PFSK-1 (cell line): ENCODE results near the gene KRTAP25-1.

ENCODE experiments used
- FOXP2 ChIP-seq: optimal IDR thresholded peaks from 2 replicates; pipeline ENCODE3; 2011; ENCODE audit warnings: borderline replicate concordance, control low read depth, inconsistent platforms; ENCODE audit not compliant: insufficient read depth; ENCODE audit errors: extremely low read length, extremely low read depth
- POLR2AphosphoS5 ChIP-seq: IDR thresholded peaks from 2 replicates; pipeline ENCODE4 v1.6.1; 2012; ENCODE audit warnings: low read depth, mild to moderate bottlenecking, control low read depth, low read length, moderate library complexity
- SIN3A ChIP-seq: IDR thresholded peaks from 2 replicates; pipeline ENCODE4 v1.6.1; 2012; ENCODE audit warnings: mild to moderate bottlenecking, low read length, moderate library complexity, borderline replicate concordance; ENCODE audit not compliant: insufficient read depth
- TAF1 ChIP-seq: IDR thresholded peaks from 2 replicates; pipeline ENCODE4 v1.6.1; 2012; ENCODE audit warnings: low read length, control low read depth, borderline replicate concordance; ENCODE audit not compliant: insufficient read depth
- TF ChIP-seq, protein P1 (sequence below), 2 experiments: IDR thresholded peaks; 2 replicates each; pipeline versions ENCODE4 v1.6.1 to v1.8.0; 2011 to 2012; ENCODE audit warnings: low read depth in 2 of 2, low read length in 2 of 2, control low read depth in 1 of 2, inconsistent platforms in 1 of 2, mild to moderate bottlenecking in 1 of 2, moderate library complexity in 1 of 2; ENCODE audit not compliant: insufficient read depth in 1 of 2

DNA sequence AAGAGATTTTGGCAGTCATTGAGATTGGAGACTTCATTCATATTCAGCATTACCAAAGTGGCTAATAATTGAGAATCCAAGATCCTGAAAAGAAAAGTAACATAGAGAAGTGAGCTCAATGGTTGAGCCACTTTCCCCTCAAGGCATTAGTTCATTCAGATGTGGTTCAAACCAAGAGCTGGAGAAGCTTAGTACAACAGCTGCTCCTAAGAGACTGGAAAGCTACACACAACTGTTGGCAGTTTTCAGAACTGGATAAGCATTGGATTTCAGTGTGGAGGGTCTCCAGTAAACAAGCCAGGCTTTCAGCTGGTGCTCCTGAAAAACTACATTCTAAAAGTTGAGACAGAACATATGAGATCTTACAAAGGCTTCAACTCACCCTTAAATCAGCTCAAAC lies 44.3 kb downstream of the KRTAP25-1 start:
- no peak for TF ChIP-seq TAF1
- TF ChIP-seq POLR2AphosphoS5, result no peak
- TF ChIP-seq, protein P1, sequence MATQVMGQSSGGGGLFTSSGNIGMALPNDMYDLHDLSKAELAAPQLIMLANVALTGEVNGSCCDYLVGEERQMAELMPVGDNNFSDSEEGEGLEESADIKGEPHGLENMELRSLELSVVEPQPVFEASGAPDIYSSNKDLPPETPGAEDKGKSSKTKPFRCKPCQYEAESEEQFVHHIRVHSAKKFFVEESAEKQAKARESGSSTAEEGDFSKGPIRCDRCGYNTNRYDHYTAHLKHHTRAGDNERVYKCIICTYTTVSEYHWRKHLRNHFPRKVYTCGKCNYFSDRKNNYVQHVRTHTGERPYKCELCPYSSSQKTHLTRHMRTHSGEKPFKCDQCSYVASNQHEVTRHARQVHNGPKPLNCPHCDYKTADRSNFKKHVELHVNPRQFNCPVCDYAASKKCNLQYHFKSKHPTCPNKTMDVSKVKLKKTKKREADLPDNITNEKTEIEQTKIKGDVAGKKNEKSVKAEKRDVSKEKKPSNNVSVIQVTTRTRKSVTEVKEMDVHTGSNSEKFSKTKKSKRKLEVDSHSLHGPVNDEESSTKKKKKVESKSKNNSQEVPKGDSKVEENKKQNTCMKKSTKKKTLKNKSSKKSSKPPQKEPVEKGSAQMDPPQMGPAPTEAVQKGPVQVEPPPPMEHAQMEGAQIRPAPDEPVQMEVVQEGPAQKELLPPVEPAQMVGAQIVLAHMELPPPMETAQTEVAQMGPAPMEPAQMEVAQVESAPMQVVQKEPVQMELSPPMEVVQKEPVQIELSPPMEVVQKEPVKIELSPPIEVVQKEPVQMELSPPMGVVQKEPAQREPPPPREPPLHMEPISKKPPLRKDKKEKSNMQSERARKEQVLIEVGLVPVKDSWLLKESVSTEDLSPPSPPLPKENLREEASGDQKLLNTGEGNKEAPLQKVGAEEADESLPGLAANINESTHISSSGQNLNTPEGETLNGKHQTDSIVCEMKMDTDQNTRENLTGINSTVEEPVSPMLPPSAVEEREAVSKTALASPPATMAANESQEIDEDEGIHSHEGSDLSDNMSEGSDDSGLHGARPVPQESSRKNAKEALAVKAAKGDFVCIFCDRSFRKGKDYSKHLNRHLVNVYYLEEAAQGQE (IDR thresholded peaks at IDR 0.05; ENCODE audit: insufficient read depth in 1 of 2, low read depth in 2 of 2, low read length in 2 of 2), result no peak
- no peak for TF ChIP-seq SIN3A
- TF ChIP-seq FOXP2, result no peak
